Astrocyte (in vitro differentiated cells and primary cell): ENCODE measurements around the gene SLC12A2. TPM values are rescaled to one million over a fixed set of nuclear protein-coding genes. Genes with fewer than 3 reads are reported as not detected.

ENCODE experiments used
- DNase-seq: peaks from one replicate; pipeline ENCODE4 v3.0.0-alpha.2; 2010; ENCODE audit warnings: low read depth
- FAIRE-seq: peaks from 2 replicates; lab custom pipeline; 2011; peaks lifted over from hg19 to GRCh38; lab: Jason Lieb, UNC
- H2AFZ ChIP-seq: 2 replicates; pipeline ENCODE4 v1.6.0; 2012; ENCODE audit warnings: low read depth, low read length, inconsistent platforms
- H3K27ac ChIP-seq: 2 replicates; pipeline ENCODE4 v1.5.1; 2011; ENCODE audit warnings: low read depth, low read length, inconsistent platforms
- H3K27me3 ChIP-seq: 2 replicates; pipeline ENCODE4 v1.6.0; 2011; ENCODE audit warnings: low read length, inconsistent platforms; ENCODE audit not compliant: insufficient read depth
- H3K36me3 ChIP-seq: 2 replicates; pipeline ENCODE4 v1.5.1; 2011; ENCODE audit warnings: low read length, inconsistent platforms; ENCODE audit not compliant: insufficient read depth
- H3K4me1 ChIP-seq: 2 replicates; pipeline ENCODE4 v1.5.1; 2011; ENCODE audit warnings: low read length, inconsistent platforms; ENCODE audit not compliant: insufficient read depth
- H3K4me2 ChIP-seq: 2 replicates; pipeline ENCODE4 v1.6.0; 2012; ENCODE audit warnings: low read length, inconsistent platforms
- H3K4me3 ChIP-seq: 2 replicates; pipeline ENCODE4 v1.5.1; 2011; ENCODE audit warnings: low read depth, mild to moderate bottlenecking, low read length, inconsistent platforms; ENCODE audit not compliant: insufficient read depth
- H3K79me2 ChIP-seq: 2 replicates; pipeline ENCODE4 v1.6.0; 2012; ENCODE audit warnings: mild to moderate bottlenecking, low read length, inconsistent platforms; ENCODE audit not compliant: insufficient read depth
- H3K9ac ChIP-seq: 2 replicates; pipeline ENCODE4 v1.6.0; 2012; ENCODE audit warnings: mild to moderate bottlenecking, low read length, inconsistent platforms
- H3K9me3 ChIP-seq: 2 replicates; pipeline ENCODE4 v1.5.1; 2012; ENCODE audit warnings: low read depth, mild to moderate bottlenecking, low read length, inconsistent platforms; ENCODE audit not compliant: insufficient read depth
- H4K20me1 ChIP-seq: 2 replicates; pipeline ENCODE4 v1.6.0; 2012; ENCODE audit warnings: low read length, inconsistent platforms; ENCODE audit not compliant: insufficient read depth
- H3K27ac Mint-ChIP-seq: one replicate; pipeline ENCODE4 v1.8.0; 2021; ENCODE audit warnings: mild to moderate bottlenecking, mixed read lengths; ENCODE audit not compliant: unreplicated experiment
- H3K27me3 Mint-ChIP-seq: one replicate; pipeline ENCODE4 v1.8.0; 2021; ENCODE audit warnings: low read depth, mixed read lengths; ENCODE audit not compliant: unreplicated experiment
- H3K36me3 Mint-ChIP-seq: one replicate; pipeline ENCODE4 v1.8.0; 2021; ENCODE audit warnings: low read depth, mixed read lengths; ENCODE audit not compliant: unreplicated experiment
- H3K4me1 Mint-ChIP-seq: one replicate; pipeline ENCODE4 v1.8.0; 2021; ENCODE audit warnings: low read depth, mixed read lengths; ENCODE audit not compliant: unreplicated experiment
- H3K4me3 Mint-ChIP-seq: one replicate; pipeline ENCODE4 v1.8.0; 2021; ENCODE audit warnings: mild to moderate bottlenecking, moderate library complexity, mixed read lengths; ENCODE audit not compliant: unreplicated experiment
- H3K9me3 Mint-ChIP-seq: one replicate; pipeline ENCODE4 v1.8.0; 2021; ENCODE audit warnings: mild to moderate bottlenecking, mixed read lengths; ENCODE audit not compliant: unreplicated experiment
- EZH2 ChIP-seq: IDR thresholded peaks from 2 replicates; pipeline ENCODE4 v1.6.1; 2012; ENCODE audit warnings: mild to moderate bottlenecking, low read length, inconsistent platforms; ENCODE audit not compliant: insufficient read depth
- total RNA-seq: library from RNA; stranded (reverse); gene quantifications from 2 replicates; pipeline ENCODE4 v1.2.1, GENCODE V29; 2021
- TF ChIP-seq, protein P1 (sequence below): IDR thresholded peaks from 2 replicates; pipeline ENCODE4 v1.5.1; 2011; ENCODE audit warnings: low read depth, mild to moderate bottlenecking, inconsistent platforms, low read length, moderate library complexity; ENCODE audit not compliant: insufficient read depth

The SLC12A2 gene
- total RNA-seq, 1 donor from 2014 or later, result 20.3 TPM

DNA sequence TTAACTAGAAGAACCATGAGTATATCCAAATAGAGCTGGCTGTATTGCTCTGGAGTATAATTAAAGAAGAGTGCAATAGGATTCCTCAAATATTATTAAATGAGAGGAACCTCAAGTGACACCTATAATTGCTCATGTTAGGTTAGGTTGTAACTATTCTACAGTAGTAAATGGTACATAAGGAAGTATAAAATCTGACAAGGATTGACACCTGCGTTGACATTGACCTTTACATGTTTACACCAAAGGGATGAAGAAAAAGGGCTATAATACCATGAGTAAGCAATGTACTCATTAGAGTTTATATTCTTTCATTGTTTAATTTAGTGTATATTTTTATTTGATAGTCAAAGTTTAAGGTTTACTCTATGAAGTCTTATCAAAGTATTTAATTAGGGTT, 48.9 kb downstream of the SLC12A2 start:
- no peaks in the 10 kb centered on the region for H3K27me3 Mint-ChIP-seq
- Histone ChIP-seq H3K4me1 (no peaks in the 10 kb centered on the region), H3K79me2 (no peaks in the 10 kb centered on the region), H2AFZ (no peak overlapping the region), H4K20me1 (no peaks in the 10 kb centered on the region), H3K27ac (no peak overlapping the region), H3K4me3 (no peak overlapping the region), H3K36me3 (peaks cover 12% of the 10 kb centered on the region), H3K9ac (no peak overlapping the region), H3K4me2 (no peak overlapping the region), H3K27me3 (no peaks in the 10 kb centered on the region), H3K9me3 (no peaks in the 10 kb centered on the region)
- peaks cover 1% of the 10 kb centered on the region for H3K36me3 Mint-ChIP-seq
- no peak overlapping the region for H3K27ac Mint-ChIP-seq
- no peak overlapping the region for H3K4me3 Mint-ChIP-seq
- FAIRE-seq (no peak), DNase-seq (no peak)
- H3K4me1 Mint-ChIP-seq, result no peaks in the 10 kb centered on the region
- TF ChIP-seq, protein P1, sequence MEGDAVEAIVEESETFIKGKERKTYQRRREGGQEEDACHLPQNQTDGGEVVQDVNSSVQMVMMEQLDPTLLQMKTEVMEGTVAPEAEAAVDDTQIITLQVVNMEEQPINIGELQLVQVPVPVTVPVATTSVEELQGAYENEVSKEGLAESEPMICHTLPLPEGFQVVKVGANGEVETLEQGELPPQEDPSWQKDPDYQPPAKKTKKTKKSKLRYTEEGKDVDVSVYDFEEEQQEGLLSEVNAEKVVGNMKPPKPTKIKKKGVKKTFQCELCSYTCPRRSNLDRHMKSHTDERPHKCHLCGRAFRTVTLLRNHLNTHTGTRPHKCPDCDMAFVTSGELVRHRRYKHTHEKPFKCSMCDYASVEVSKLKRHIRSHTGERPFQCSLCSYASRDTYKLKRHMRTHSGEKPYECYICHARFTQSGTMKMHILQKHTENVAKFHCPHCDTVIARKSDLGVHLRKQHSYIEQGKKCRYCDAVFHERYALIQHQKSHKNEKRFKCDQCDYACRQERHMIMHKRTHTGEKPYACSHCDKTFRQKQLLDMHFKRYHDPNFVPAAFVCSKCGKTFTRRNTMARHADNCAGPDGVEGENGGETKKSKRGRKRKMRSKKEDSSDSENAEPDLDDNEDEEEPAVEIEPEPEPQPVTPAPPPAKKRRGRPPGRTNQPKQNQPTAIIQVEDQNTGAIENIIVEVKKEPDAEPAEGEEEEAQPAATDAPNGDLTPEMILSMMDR, result no peak
- TF ChIP-seq EZH2, result no peak
- no peaks in the 10 kb centered on the region for H3K9me3 Mint-ChIP-seq

DNA sequence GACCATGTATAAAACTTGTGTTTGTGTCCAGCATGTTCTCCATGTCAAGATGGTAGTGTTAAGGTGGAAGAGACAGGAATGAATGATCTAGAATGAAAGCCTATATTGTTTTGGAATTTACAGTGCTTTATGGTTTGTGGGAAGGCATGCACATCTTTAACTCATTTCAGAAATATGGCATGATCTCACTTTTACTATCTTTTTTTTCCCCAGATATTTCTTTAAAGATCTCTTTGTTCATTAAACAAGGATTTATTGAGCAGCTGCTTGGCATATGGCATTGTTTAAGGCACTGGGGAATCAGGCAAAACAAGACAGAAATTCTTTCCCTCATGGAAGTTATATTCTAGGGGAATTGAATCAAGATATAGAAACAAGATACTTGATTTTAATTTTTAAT, 51.7 kb downstream of the SLC12A2 start:
- Histone ChIP-seq H3K4me3 (no peak overlapping the region), H4K20me1 (no peaks in the 10 kb centered on the region), H3K27ac (no peak overlapping the region), H3K9me3 (no peaks in the 10 kb centered on the region), H2AFZ (no peak overlapping the region), H3K27me3 (no peaks in the 10 kb centered on the region), H3K4me2 (no peak overlapping the region), H3K36me3 (peaks cover 12% of the 10 kb centered on the region), H3K9ac (no peak overlapping the region), H3K79me2 (no peaks in the 10 kb centered on the region), H3K4me1 (no peaks in the 10 kb centered on the region)
- Mint-ChIP-seq H3K27ac (no peak overlapping the region), H3K4me3 (no peak overlapping the region), H3K4me1 (no peaks in the 10 kb centered on the region), H3K27me3 (no peaks in the 10 kb centered on the region), H3K9me3 (no peaks in the 10 kb centered on the region), H3K36me3 (peaks cover 6% of the 10 kb centered on the region)
- no peak for FAIRE-seq
- TF ChIP-seq, protein P1, result no peak
- no peak for TF ChIP-seq EZH2
- DNase-seq, result no peak

DNA sequence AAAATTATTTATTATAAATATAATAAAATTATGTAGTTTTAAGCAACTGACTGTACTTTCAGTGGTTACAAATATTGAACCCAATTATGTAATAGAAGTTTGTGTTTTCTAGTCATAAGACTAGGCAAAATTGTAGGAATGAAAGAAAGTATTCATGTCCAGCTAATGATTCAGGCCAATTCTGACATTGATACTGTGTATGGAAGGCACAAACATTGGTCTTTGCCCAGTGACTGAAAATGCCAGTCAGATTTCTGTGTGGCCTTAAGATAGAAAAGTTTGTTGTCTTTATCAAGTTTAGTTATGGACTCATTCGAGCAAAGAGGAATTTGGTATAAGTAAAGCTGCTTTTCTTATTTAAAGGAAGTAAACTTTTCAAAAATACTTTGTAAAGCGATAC, 60.3 kb downstream of the SLC12A2 start:
- DNase-seq (no peak), FAIRE-seq (no peak)
- Histone ChIP-seq H3K27me3 (no peaks in the 10 kb centered on the region), H3K9me3 (no peaks in the 10 kb centered on the region), H3K79me2 (no peaks in the 10 kb centered on the region), H3K4me3 (no peak overlapping the region), H3K4me1 (no peaks in the 10 kb centered on the region), H3K4me2 (no peak overlapping the region), H2AFZ (no peak overlapping the region), H3K36me3 (peaks cover 7% of the 10 kb centered on the region), H4K20me1 (no peaks in the 10 kb centered on the region), H3K9ac (no peak overlapping the region), H3K27ac (no peak overlapping the region)
- no peak for TF ChIP-seq EZH2
- TF ChIP-seq, protein P1, result no peak
- no peaks in the 10 kb centered on the region for H3K27me3 Mint-ChIP-seq
- peaks cover 12% of the 10 kb centered on the region for H3K4me1 Mint-ChIP-seq
- no peaks in the 10 kb centered on the region for H3K36me3 Mint-ChIP-seq
- no peaks in the 10 kb centered on the region for H3K9me3 Mint-ChIP-seq
- peak overlapping the region; percentile 29 for H3K27ac Mint-ChIP-seq
- no peak overlapping the region for H3K4me3 Mint-ChIP-seq
